Measurements from ENCODE around the gene MRFAP1.
A peak's percentile ranks its signal among the peaks of the same experiment; 100 is the strongest.

Gene MRFAP1

DNA sequence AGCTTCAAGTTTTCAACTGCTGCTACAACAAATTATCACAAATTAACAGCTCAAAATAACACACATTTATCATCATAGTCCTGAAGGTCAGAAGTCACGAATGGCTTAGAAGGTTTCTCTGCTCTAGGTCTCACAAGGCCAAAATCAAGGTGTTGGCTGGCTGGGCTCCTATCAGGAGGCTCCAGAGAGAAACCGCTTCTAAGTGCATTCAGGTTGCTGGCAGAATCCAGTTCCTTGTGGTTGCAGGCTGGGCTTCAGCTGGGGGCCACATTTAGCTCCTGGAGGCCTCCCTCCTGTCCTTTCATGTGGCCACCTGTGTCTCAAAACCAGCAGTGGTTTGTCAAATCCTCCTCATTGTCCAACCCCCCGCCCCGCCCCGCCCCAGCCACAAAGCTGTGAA, 15.4 kb downstream of the MRFAP1 start:
- no peak for DNase-seq (ENCODE audit: low read depth)
- no peak for TF ChIP-seq CTCF (IDR thresholded peaks at IDR 0.05; ENCODE audit: low read depth, low read length, missing control alignments)
- in situ Hi-C loops (cut with HindIII; ENCODE audit: low sequenced_read_pairs): no loop called here
- no peak overlapping the region for H3K4me3 ChIP-seq (ENCODE audit: low read depth, low read length)

- TF ChIP-seq CTCF (IDR thresholded peaks at IDR 0.05; ENCODE audit: low read depth, low read length, missing control alignments): no peak
- DNase-seq (ENCODE audit: low read depth): no peak
- H3K4me3 ChIP-seq (ENCODE audit: low read depth, low read length): no peak overlapping the region
- in situ Hi-C loops (cut with HindIII; ENCODE audit: low sequenced_read_pairs): no loop called here
These were observed 17.0 kb downstream of the MRFAP1 start for GRCh38 chr4:6657242-6658208.

- DNase-seq (ENCODE audit: low read depth): no peak
- TF ChIP-seq CTCF (IDR thresholded peaks at IDR 0.05; ENCODE audit: low read depth, low read length, missing control alignments): no peak
- in situ Hi-C loops (cut with HindIII; ENCODE audit: low sequenced_read_pairs): no loop called here
- H3K4me3 ChIP-seq (ENCODE audit: low read depth, low read length): no peak overlapping the region
These were observed 17.7 kb downstream of the MRFAP1 start for GRCh38 chr4:6658209-6658595.

- TF ChIP-seq CTCF (IDR thresholded peaks at IDR 0.05; ENCODE audit: low read depth, low read length, missing control alignments): no peak
- in situ Hi-C loops (cut with HindIII; ENCODE audit: low sequenced_read_pairs): no loop called here
These were observed 18.2 kb downstream of the MRFAP1 start for GRCh38 chr4:6658597-6659075.

GRCh38 chr4:6659897-6660296, 19.4 kb downstream of the MRFAP1 start:
- no peak for TF ChIP-seq CTCF (IDR thresholded peaks at IDR 0.05; ENCODE audit: low read depth, low read length, missing control alignments)
- in situ Hi-C loops (cut with HindIII; ENCODE audit: low sequenced_read_pairs): loop anchor here (10.0 kb wide), 1 partner anchor 65 kb away; no protein-coding TSS in a partner anchor
- DNase-seq (ENCODE audit: low read depth): no peak
- no peak overlapping the region for H3K4me3 ChIP-seq (ENCODE audit: low read depth, low read length)

More at GRCh38 chr4:6658597-6659075, 18.2 kb downstream of the MRFAP1 start:
- no peak for DNase-seq (ENCODE audit: low read depth)
- H3K4me3 ChIP-seq (ENCODE audit: low read depth, low read length): peak overlapping the region; percentile 18

- DNase-seq (ENCODE audit: low read depth): no peak
- no peak for TF ChIP-seq CTCF (IDR thresholded peaks at IDR 0.05; ENCODE audit: low read depth, low read length, missing control alignments)
- in situ Hi-C loops (cut with HindIII; ENCODE audit: low sequenced_read_pairs): loop anchor here (10.0 kb wide), 1 partner anchor 66 kb away; no protein-coding TSS in a partner anchor
- no peak overlapping the region for H3K4me3 ChIP-seq (ENCODE audit: low read depth, low read length)
These were observed 19.9 kb downstream of the MRFAP1 start for GRCh38 chr4:6660430-6660829.

Data from astrocyte of the cerebellum (primary cell).